OCI-M2 (cell line): Measurements from ENCODE around the gene OTOS.

Experiments
- DNase-seq: peaks from one replicate; lab custom pipeline; 2025; ENCODE audit not compliant: unreplicated experiment; lab: John Stamatoyannopoulos, UW

OTOS gene

DNA sequence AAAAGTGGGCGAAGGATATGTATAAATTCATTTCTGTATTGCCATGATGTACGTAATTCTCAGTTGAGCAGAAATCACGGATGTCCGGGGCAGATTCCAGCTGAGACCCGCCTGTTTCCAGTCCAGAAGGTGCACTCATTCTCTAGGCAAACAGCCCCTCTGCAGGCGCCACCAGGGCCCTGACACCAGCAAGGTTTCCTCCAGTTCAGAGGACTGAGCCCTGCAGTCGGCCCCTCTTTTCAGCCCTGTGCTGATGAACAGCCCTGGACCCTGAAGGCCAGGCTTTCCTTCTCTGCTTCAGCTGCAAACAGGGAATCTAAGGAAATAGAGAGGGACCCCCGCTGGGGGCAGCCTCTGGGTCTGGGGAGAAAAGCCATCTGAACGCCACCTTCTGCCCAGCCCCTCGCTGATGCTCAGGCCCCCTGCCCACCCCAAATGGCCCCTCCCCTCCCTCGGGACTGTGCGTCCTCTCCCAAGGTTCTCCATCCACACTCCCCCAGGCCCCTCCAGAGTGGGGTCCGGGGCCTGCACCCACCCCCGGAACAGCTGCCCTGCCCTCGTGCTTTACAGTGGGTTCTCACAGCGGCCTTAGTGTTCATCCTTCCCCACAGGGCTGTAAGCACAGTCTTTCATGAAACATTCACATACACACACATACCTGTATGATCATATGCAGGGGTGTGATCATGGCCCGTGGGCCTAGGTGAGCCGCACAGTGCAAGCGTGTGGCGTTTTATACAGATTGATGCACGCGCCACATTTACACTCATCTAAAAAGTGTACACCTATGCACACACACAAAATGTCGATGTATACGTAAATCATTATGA lies 16.4 kb downstream of the OTOS start:
- no peak for DNase-seq

GRCh38 chr2:240121675-240122074 lies 18.8 kb downstream of the OTOS start:
- DNase-seq = no peak

GRCh38 chr2:240121190-240121589 lies 19.3 kb downstream of the OTOS start:
- DNase-seq = no peak

- no peak for DNase-seq
Measured at GRCh38 chr2:240114233-240114632, 26.2 kb downstream of the OTOS start.

GRCh38 chr2:240112914-240113690 lies 27.4 kb downstream of the OTOS start:
- no peak for DNase-seq

- DNase-seq = no peak
Measured at GRCh38 chr2:240111253-240111652, 29.2 kb downstream of the OTOS start.

- DNase-seq = no peak
Measured at GRCh38 chr2:240109386-240109785, 31.1 kb downstream of the OTOS start.

DNA sequence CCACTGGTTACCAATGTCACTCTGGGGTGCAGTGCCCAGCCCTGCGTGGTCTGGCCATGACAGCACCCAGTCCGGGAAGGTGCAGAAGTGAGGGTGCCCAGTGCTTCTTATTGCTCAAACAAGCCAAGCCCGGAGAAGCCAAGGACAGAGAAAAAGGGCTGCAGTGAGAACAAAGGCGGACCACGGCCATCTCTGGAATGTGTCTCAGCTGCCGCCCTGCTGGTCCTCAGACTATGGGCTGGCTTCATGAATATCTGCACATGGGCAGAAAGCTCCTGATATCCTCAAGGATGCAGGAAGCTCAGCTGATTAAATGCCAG lies 33.0 kb downstream of the OTOS start:
- DNase-seq = no peak

DNA sequence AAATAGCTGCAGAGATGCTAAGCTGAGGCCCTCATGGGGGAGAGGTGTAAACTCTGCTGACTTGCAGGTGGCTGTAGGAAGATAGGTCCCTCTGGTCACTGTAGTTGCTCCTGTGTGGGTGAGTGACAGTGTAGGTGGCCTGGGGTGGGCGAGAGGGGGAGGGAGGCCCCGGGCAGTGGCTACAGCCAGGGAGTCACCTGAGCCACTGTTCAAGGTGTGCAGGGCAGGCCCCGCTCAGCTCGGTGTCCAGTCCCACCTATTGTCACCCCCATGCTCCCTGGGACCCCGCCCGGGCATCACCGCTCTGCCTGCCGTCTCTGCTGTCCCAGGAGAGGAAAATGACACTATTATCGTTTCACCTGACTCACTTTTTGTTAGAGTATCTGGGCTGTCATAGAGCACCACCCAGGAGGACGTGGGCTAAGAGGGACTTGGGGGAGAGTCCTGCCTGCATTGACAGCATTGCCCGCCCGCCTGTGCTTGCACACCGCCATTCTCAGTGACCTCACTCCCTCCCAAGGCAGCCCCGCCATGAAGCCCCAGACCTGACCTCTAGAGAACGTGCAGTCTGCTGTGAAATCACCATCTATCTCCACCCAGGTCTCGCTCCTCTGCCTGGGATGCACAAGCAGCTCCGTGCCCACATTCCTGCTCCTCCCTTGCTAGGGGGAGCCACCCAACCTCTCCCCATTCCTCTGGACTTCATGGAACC lies 33.5 kb downstream of the OTOS start:
- no peak for DNase-seq

- DNase-seq = no peak
Measured at GRCh38 chr2:240105982-240106381, 34.5 kb downstream of the OTOS start.

DNA sequence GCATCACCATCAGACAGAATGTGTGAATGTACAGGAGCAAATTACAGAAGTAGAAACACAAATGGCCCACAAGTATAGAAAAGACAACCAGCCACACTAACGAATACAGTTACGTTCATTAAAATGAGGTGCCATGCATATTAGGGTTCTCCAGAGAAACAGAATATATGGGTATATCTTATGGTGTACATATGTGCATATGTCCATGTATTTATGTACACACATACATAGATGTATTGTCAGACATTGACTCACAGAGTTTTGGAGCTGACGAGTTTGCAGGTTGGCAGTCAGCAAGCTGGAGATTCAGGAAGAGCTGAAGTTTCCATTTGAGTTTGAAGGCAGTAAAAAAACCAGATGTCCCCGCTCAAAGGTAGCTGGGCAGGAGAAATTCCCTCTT lies 37.3 kb downstream of the OTOS start:
- DNase-seq = no peak

DNA sequence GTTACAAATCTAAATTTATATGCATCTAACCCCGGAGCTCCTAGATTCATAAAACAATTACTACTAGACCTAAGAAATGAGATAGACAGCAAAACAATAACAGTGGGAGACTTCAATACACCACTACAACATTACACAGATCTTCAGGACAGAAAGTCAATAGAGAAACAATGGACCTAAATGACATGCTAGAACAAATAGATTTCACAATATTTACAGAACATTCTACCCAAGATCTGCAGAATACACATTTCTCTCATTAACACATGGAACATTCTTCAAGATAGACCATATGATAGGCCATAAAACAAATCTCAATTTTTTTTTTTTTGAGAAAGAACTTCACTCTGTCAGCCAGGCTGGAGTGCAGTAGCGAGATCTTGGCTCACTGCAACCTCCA lies 42.1 kb downstream of the OTOS start:
- DNase-seq = no peak

DNA sequence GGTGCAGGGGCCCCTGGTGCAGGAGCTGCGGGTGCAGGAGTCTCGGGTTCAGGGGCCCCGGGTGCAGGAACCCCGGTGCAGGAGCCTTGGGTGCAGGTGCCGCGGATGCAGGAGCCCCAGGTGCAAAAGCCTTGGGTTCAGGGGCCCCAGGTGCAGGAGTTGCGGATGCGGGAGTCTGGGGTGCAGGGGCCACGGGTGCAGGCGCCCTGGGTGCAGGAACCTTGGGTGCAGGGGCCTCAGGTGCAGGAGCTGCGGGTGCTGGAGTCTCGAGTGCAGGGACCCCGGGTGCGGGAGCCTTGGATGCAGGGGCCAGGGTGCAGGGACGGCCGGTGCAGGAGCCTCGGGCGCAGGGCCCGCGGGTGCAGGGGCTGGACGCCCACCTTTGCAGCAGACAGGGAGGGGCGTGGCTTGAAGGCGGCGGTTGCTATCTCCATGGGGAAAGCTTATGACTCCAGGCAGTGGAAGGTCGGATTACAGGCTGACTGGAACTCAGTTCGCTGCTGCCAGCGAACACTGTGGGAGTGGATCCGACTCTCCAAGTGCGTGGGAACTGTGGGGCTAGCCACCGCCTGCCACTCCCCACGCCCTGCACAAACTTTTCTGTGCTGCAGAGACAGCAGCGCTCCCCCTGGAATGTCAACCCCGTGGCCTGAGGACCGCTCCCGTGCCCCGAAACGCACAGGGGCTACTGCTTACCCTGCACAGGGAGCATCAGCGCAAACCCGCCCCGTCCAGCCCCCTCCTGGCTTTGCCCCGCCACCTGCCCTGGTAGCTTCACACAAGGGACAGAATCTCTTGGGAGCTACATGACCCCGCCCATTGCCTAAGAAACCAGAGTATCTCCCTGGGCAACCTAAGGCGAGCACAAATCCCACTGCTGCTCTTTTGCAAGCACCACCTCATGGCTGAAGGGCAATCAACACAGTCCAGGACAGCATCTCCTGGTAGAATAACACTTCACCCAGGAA lies 44.6 kb downstream of the OTOS start:
- no peak for DNase-seq

- DNase-seq = no peak
Measured at GRCh38 chr2:240089306-240089705, 51.2 kb downstream of the OTOS start.
